ENCODE data around the gene CISTR. TPM values are rescaled to one million over a fixed set of nuclear protein-coding genes. Genes with fewer than 3 reads are reported as not detected.

Gene CISTR
- polyA plus RNA-seq, 1 donor from 2014 or later: not detected

GRCh38 chr12:53728206-53728605 is 23.6 kb downstream of the CISTR start:
- Histone ChIP-seq H3K9me3 (ENCODE audit: low read length) (no peaks in the 10 kb centered on the region), H4K20me1 (ENCODE audit: insufficient read depth) (no peaks in the 10 kb centered on the region), H3F3A (ENCODE audit: insufficient read depth, low read length, poor library complexity, severe bottlenecking) (no peaks in the 10 kb centered on the region), H3K79me2 (replicated peaks; ENCODE audit: insufficient read depth, low read length) (peaks cover 18% of the 10 kb centered on the region), H3K4me3 (ENCODE audit: low read length) (peak overlapping the region; percentile 78), H3K27ac (ENCODE audit: low read length) (peak overlapping the region; percentile 74), H3K4me2 (ENCODE audit: low read length) (peak overlapping the region; percentile 60), H3K9me2 (ENCODE audit: insufficient read depth, low read length) (no peaks in the 10 kb centered on the region), H2AFZ (ENCODE audit: low read depth, low read length) (peak overlapping the region; percentile 46), H3K27me3 (ENCODE audit: insufficient read depth, low read depth, low read length) (no peaks in the 10 kb centered on the region), H3K9ac (ENCODE audit: low read length) (peak overlapping the region; percentile 61), H3K36me3 (ENCODE audit: insufficient read depth, low read length) (peaks cover 8% of the 10 kb centered on the region)
- TF ChIP-seq TAF1 (IDR thresholded peaks at IDR 0.05; ENCODE audit: low read depth) (no peak), REST (IDR thresholded peaks at IDR 0.05; ENCODE audit: borderline replicate concordance) (no peak), SMC3 (conservative IDR thresholded peaks at IDR 0.05; ENCODE audit: poor library complexity) (no peak), POLR2AphosphoS5 (IDR thresholded peaks at IDR 0.05) (no peak), CTCF (IDR thresholded peaks at IDR 0.05; ENCODE audit: poor library complexity, severe bottlenecking) (no peak), EZH2 (IDR thresholded peaks at IDR 0.05; ENCODE audit: borderline replicate concordance, insufficient read depth, low read length, poor library complexity, severe bottlenecking) (no peak), RAD21 (conservative IDR thresholded peaks at IDR 0.05) (no peak), MXI1 (conservative IDR thresholded peaks at IDR 0.05; ENCODE audit: poor library complexity, severe bottlenecking) (no peak), EP300 (conservative IDR thresholded peaks at IDR 0.05; ENCODE audit: poor library complexity, severe bottlenecking) (no peak)

GRCh38 chr12:53727310-53728041 is 24.3 kb downstream of the CISTR start, which contains the start of gene CALCOCO1:
TSS of gene CALCOCO1 (minus strand) at chr12:53727452. CDS start at chr12:53725242, 2,210 bp downstream.
- Histone ChIP-seq H3K9me2 (ENCODE audit: insufficient read depth, low read length) (no peaks in the 10 kb centered on the region), H3K9me3 (ENCODE audit: low read length) (no peaks in the 10 kb centered on the region), H2AFZ (ENCODE audit: low read depth, low read length) (peak within 1 kb of the TSS; percentile 46), H4K20me1 (ENCODE audit: insufficient read depth) (no peaks in the 10 kb centered on the region), H3K36me3 (ENCODE audit: insufficient read depth, low read length) (peaks cover 8% of the 10 kb centered on the region), H3K79me2 (replicated peaks; ENCODE audit: insufficient read depth, low read length) (peaks cover 18% of the 10 kb centered on the region), H3K9ac (ENCODE audit: low read length) (peak within 1 kb of the TSS; percentile 76), H3K4me3 (ENCODE audit: low read length) (peak within 1 kb of the TSS; percentile 78), H3K27ac (ENCODE audit: low read length) (peak within 1 kb of the TSS; percentile 74), H3K27me3 (ENCODE audit: insufficient read depth, low read depth, low read length) (no peaks in the 10 kb centered on the region), H3K4me2 (ENCODE audit: low read length) (peak within 1 kb of the TSS; percentile 91), H3F3A (ENCODE audit: insufficient read depth, low read length, poor library complexity, severe bottlenecking) (no peaks in the 10 kb centered on the region)
- TF ChIP-seq TAF1 (IDR thresholded peaks at IDR 0.05; ENCODE audit: low read depth) (peak; percentile 84), POLR2AphosphoS5 (IDR thresholded peaks at IDR 0.05) (peak; percentile 59), EZH2 (IDR thresholded peaks at IDR 0.05; ENCODE audit: borderline replicate concordance, insufficient read depth, low read length, poor library complexity, severe bottlenecking) (no peak), EP300 (conservative IDR thresholded peaks at IDR 0.05; ENCODE audit: poor library complexity, severe bottlenecking) (peak; percentile 70), SMC3 (conservative IDR thresholded peaks at IDR 0.05; ENCODE audit: poor library complexity) (no peak), REST (IDR thresholded peaks at IDR 0.05; ENCODE audit: borderline replicate concordance) (peak; percentile 57), RAD21 (conservative IDR thresholded peaks at IDR 0.05) (peak; percentile 33), MXI1 (conservative IDR thresholded peaks at IDR 0.05; ENCODE audit: poor library complexity, severe bottlenecking) (no peak), CTCF (IDR thresholded peaks at IDR 0.05; ENCODE audit: poor library complexity, severe bottlenecking) (peak; percentile 29)

Measured in neural cell (in vitro differentiated cells).